Stomach (tissue), 9 donors: ENCODE measurements around the gene CLEC16A. TPM values are rescaled to one million over a fixed set of nuclear protein-coding genes. Genes with fewer than 3 reads are reported as not detected.

Experiments used
- DNase-seq, 2 donors: peaks; one replicate each; pipeline versions ENCODE4 v3.0.0 to v3.0.0-alpha.2; 2013 to 2019
- H3K27ac ChIP-seq, 5 donors: fragments of 200-600 bp in 4 of 5; sonication (generic) in 4 of 5; one replicate each; pipeline ENCODE4 v1.5.1; 2013 to 2019; ENCODE audit warnings: mild to moderate bottlenecking in 1 of 5, moderate library complexity in 1 of 5
- H3K27me3 ChIP-seq, 3 donors: fragments of 200-600 bp; sonication (generic); one replicate each; pipeline ENCODE4 v1.5.1; 2017 to 2019; ENCODE audit warnings: mixed run types in 1 of 3
- H3K36me3 ChIP-seq, 4 donors: fragments of 200-600 bp; sonication (generic); 1 replicate in 3 of 4; 2 replicates in 1 of 4; pipeline ENCODE4 v1.5.1; 2016 to 2019
- H3K4me1 ChIP-seq, 4 donors: fragments of 200-600 bp; sonication (generic); one replicate each; pipeline ENCODE4 v1.5.1; 2016 to 2019
- H3K4me3 ChIP-seq, 4 donors: fragments of 200-600 bp; sonication (generic) in 3 of 4; one replicate each; pipeline ENCODE4 v1.5.1; 2016 to 2019; ENCODE audit warnings: mild to moderate bottlenecking in 1 of 4
- H3K9me3 ChIP-seq, 4 donors: fragments of 200-600 bp; sonication (generic); one replicate each; pipeline ENCODE4 v1.5.1; 2016 to 2019
- EP300 ChIP-seq: sonication (generic); formaldehyde crosslinking; IDR thresholded peaks from one replicate; pipeline ENCODE4 v1.6.1; 2017; ENCODE audit warnings: antibody characterized with exemption
- POLR2A ChIP-seq, 4 donors: fragments of 450-650 bp; IDR thresholded peaks; one replicate each; pipeline ENCODE4 v1.6.1; 2016; ENCODE audit warnings: antibody characterized with exemption in 4 of 4, control low read depth in 2 of 4, mild to moderate bottlenecking in 1 of 4, moderate library complexity in 1 of 4
- POLR2AphosphoS5 ChIP-seq, 3 donors: sonication (generic); formaldehyde crosslinking; IDR thresholded peaks; one replicate each; pipeline ENCODE4 v1.6.1; 2016; ENCODE audit warnings: antibody characterized with exemption in 3 of 3
- WGBS, 5 donors: extraction: QIAGEN DNeasy Blood & Tissue Kit in 3 of 5; methylation state at CpG; one replicate each; pipeline versions ENCODE4 v1.1.5 to v1.1.7; 2013 to 2018; 5-methylcytosine and 5-hydroxymethylcytosine counted together
- intact Hi-C: fragments of 100-400 bp; cut with DNase I; formaldehyde crosslinking; loops from one replicate; pipeline ENCODE4 v1.15.1; 2023; ENCODE audit warnings: low total_unique reads
- polyA plus RNA-seq, 3 donors: library from polyadenylated mRNA; stranded (reverse); fragments of 200-250 nt; gene quantifications; one replicate each; pipeline ENCODE4 v1.2.3, GENCODE V29; 2013
- total RNA-seq, 5 donors: library from RNA; depleted of rRNA; stranded (reverse); fragments of >200 nt; gene quantifications; one replicate each; pipeline versions ENCODE4 v1.1.0 to v1.2.3, GENCODE V29; 2014 to 2016
- TF ChIP-seq, protein P1 (sequence below), 7 experiments: fragments of 450-650 bp in 4 of 7; fragments of 200-600 bp in 3 of 7; sonication (generic) in 3 of 7; IDR thresholded peaks; one replicate each; pipeline ENCODE4 v1.5.1; 2016 to 2019; ENCODE audit warnings: antibody characterized with exemption in 7 of 7, control low read depth in 2 of 7, mild to moderate bottlenecking in 1 of 7
- donor health status: healthy with polysubstance abuse.
- donor health status: Bipolar disorder and iron deficiency.
- donor health status: healthy.

Gene CLEC16A
- total and polyA plus RNA-seq, 8 donors, result 5.8 to 176 (median 21.8) TPM

DNA sequence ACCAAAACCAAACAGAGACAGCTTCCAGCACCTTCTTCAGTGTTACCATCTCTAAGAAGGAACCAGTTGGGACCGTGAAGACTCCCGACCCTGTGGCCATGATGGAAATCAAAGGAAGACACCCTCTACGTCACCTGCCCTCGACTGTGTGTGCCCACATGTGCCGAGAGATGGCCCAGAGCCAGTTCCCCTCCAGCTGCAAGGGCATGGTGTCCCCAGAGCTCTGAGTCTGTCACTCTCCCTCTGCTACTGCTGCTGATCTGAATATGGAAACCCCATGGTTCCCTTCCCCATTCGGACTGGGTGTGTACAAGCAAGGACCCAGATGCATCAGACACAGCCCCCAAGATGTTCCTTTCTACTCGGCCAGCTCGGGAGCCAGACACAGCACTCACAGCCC, 235.2 kb downstream of the CLEC16A start:
- DNase-seq, result no peak
- Histone ChIP-seq H3K36me3 (peaks cover 12 to 34% (median 33%) of the 10 kb centered on the region in 4 donors), H3K9me3 (no peaks in the 10 kb centered on the region), H3K4me1 (peaks cover 0 to 16% (median 5%) of the 10 kb centered on the region in 4 donors), H3K27ac (no peak overlapping the region), H3K4me3 (no peak overlapping the region), H3K27me3 (no peaks in the 10 kb centered on the region)
- 79 to 91% (median 87%) methylated on average over 8 of the region's 8 CpGs for WGBS, 5 donors
- intact Hi-C loops, result no loop called here
- TF ChIP-seq EP300 (no peak), POLR2A (IDR thresholded peaks at IDR 0.05) (no peak), POLR2AphosphoS5 (IDR thresholded peaks at IDR 0.05) (no peak)
- TF ChIP-seq, protein P1, sequence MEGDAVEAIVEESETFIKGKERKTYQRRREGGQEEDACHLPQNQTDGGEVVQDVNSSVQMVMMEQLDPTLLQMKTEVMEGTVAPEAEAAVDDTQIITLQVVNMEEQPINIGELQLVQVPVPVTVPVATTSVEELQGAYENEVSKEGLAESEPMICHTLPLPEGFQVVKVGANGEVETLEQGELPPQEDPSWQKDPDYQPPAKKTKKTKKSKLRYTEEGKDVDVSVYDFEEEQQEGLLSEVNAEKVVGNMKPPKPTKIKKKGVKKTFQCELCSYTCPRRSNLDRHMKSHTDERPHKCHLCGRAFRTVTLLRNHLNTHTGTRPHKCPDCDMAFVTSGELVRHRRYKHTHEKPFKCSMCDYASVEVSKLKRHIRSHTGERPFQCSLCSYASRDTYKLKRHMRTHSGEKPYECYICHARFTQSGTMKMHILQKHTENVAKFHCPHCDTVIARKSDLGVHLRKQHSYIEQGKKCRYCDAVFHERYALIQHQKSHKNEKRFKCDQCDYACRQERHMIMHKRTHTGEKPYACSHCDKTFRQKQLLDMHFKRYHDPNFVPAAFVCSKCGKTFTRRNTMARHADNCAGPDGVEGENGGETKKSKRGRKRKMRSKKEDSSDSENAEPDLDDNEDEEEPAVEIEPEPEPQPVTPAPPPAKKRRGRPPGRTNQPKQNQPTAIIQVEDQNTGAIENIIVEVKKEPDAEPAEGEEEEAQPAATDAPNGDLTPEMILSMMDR (IDR thresholded peaks at IDR 0.05), result no peak

DNA sequence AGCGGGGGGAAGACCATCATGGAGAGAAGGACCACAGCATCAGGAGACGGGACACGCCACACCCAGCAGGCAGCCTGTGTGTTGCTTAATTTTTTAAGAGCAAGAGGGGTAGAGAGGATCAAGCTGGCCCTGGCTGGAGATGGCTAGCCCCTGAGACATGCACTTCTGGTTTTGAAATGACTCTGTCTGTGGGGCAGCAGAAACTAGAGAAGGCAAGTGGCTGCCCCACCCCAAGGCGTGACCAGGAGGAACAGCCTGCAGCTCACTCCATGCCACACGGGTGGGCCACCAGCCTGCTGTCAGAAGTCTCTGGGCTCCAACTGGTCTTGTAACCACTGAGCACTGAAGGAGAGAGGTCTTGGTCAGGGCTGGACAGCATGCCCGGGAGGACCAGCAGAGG, 236.1 kb downstream of the CLEC16A start:
- no peaks in the 10 kb centered on the region for H3K27me3 ChIP-seq
- TF ChIP-seq EP300 (no peak), POLR2AphosphoS5 (IDR thresholded peaks at IDR 0.05) (no peak), POLR2A (IDR thresholded peaks at IDR 0.05) (no peak)
- TF ChIP-seq, protein P1 (IDR thresholded peaks at IDR 0.05), result no peak
- 76 to 90% (median 82%) methylated on average over 3 to 6 of the region's 6 CpGs for WGBS, 5 donors
- H3K36me3 ChIP-seq, result peaks cover 12 to 33% (median 31%) of the 10 kb centered on the region in 4 donors
- peaks cover 0 to 16% (median 5%) of the 10 kb centered on the region in 4 donors for H3K4me1 ChIP-seq
- H3K4me3 ChIP-seq, result no peak overlapping the region
- H3K9me3 ChIP-seq, result no peaks in the 10 kb centered on the region
- no peak overlapping the region for H3K27ac ChIP-seq
- no peak for DNase-seq
- intact Hi-C loops, result no loop called here

DNA sequence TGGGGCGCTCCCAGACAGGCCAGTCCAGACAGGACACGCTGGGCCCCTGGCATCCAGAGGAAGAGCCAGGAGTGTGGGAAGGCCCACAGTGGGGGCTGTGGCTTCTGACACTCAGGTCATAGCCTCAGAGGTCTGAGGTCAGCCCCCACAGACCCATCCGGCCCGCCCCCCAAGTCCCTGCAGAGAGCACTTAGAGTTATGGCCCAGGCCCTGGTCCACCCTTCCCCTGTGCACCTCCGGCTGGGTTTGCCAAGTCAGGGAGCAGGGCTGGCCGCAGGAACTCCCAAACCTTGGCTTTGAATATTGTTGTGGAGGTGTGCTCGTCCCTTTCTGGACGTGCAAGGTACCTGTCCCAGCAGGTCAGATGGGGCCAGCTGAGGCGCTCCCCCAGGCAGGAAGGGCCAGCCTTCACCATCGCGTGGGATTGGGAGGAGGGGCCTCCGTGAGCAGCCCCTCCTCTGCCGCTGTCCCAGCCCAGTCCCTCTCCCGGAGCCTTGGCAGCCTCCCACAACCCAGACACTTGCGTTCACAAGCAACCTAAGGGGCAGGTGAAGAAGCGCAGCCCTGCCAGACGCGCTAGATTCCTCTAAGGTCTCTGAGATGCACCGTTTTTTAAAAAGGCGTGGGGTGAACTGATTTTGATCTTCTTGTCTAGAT, 237.0 kb downstream of the CLEC16A start:
- no peaks in the 10 kb centered on the region for H3K9me3 ChIP-seq
- H3K4me1 ChIP-seq, result peaks cover 0 to 16% (median 5%) of the 10 kb centered on the region in 4 donors
- DNase-seq, result peak in 1 of 2 donors; percentile 39
- intact Hi-C loops, result no loop called here
- TF ChIP-seq POLR2AphosphoS5 (IDR thresholded peaks at IDR 0.05) (no peak), POLR2A (IDR thresholded peaks at IDR 0.05) (no peak), EP300 (no peak)
- TF ChIP-seq, protein P1 (IDR thresholded peaks at IDR 0.05), result no peak
- H3K36me3 ChIP-seq, result peaks cover 12 to 32% (median 30%) of the 10 kb centered on the region in 4 donors
- 85 to 91% (median 87%) methylated on average over 13 to 20 of the region's 20 CpGs for WGBS, 5 donors
- no peak overlapping the region for H3K4me3 ChIP-seq
- no peak overlapping the region for H3K27ac ChIP-seq
- H3K27me3 ChIP-seq, result no peaks in the 10 kb centered on the region

DNA sequence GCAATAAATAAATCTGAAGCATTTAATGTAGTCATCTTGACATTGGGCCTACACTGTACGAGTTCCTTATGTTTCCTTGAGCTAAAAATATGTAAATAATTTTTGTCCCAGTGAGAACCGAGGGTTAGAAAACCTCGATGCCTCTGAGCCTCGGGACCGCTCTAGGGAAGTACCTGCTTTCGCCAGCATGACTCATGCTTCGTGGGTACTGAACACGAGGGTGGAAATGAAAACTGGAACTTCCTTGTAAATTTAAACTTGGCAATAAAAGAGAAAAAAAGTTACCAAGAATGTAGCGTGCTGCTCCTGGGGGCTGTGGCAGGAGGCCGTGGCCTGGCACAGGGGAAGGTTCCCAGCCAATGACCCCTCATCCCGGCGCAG, 237.5 kb downstream of the CLEC16A start:
- H3K9me3 ChIP-seq, result no peaks in the 10 kb centered on the region
- H3K4me3 ChIP-seq, result no peak overlapping the region
- H3K27me3 ChIP-seq, result no peaks in the 10 kb centered on the region
- TF ChIP-seq, protein P1 (IDR thresholded peaks at IDR 0.05), result no peak
- TF ChIP-seq POLR2AphosphoS5 (IDR thresholded peaks at IDR 0.05) (no peak), POLR2A (IDR thresholded peaks at IDR 0.05) (no peak), EP300 (no peak)
- 48 to 74% (median 62%) methylated on average over 12 of the region's 12 CpGs for WGBS, 5 donors
- peak overlapping the region in 1 of 5 donors; percentile 1 for H3K27ac ChIP-seq
- intact Hi-C loops, result no loop called here
- peaks cover 12 to 32% (median 30%) of the 10 kb centered on the region in 4 donors for H3K36me3 ChIP-seq
- H3K4me1 ChIP-seq, result peaks cover 0 to 16% (median 5%) of the 10 kb centered on the region in 4 donors
- peak in 1 of 2 donors; percentile 45 for DNase-seq
